Activated T-helper 2 cell treated with anti-CD3 and anti-CD28 coated beads, Interferon-gamma antibody, Interleukin-2, Interleukin-4, amounts not matched to agents 10 μg/mL and 5 μg/mL and 100 μg/mL, durations not matched to agents 14 hours and 24 hours and 36 hours (primary cell): ENCODE measurements around the gene ODF4. TPM values are rescaled to one million over a fixed set of nuclear protein-coding genes. Genes with fewer than 3 reads are reported as not detected.
A peak's percentile ranks its signal among the peaks of the same experiment; 100 is the strongest.
"Not testable (repeated sequence)": the region's sequence is repeated elsewhere in the genome, so short reads cannot be mapped to it uniquely, and the experiment has no call there.

Experiments used
- DNase-seq: peaks from one replicate; pipeline ENCODE4 v3.0.0; 2021; ENCODE audit warnings: low spot score
- H3K27ac Mint-ChIP-seq: one replicate; pipeline ENCODE4 v1.8.0; 2021; ENCODE audit warnings: mixed read lengths
- H3K27me3 Mint-ChIP-seq: one replicate; pipeline ENCODE4 v1.8.0; 2021; ENCODE audit warnings: low read depth, mixed read lengths
- H3K36me3 Mint-ChIP-seq: one replicate; pipeline ENCODE4 v1.8.0; 2021; ENCODE audit warnings: low read depth, mixed read lengths
- H3K4me1 Mint-ChIP-seq: one replicate; pipeline ENCODE4 v1.8.0; 2021; ENCODE audit warnings: low read depth, mixed read lengths
- H3K4me3 Mint-ChIP-seq: one replicate; pipeline ENCODE4 v1.8.0; 2021; ENCODE audit warnings: low read depth, mild to moderate bottlenecking, moderate library complexity, mixed read lengths
- H3K9me3 Mint-ChIP-seq: one replicate; pipeline ENCODE4 v1.8.0; 2021; ENCODE audit warnings: mixed read lengths
- intact Hi-C: fragments of 100-400 bp; cut with micrococcal nuclease; formaldehyde crosslinking; loops from one replicate; pipeline ENCODE4 v1.15.1; 2023
- total RNA-seq: library from RNA; stranded (reverse); gene quantifications from 2 replicates; pipeline ENCODE4 v1.2.3, GENCODE V29; 2022

ODF4 gene
- total RNA-seq, 1 donor from 2014 or later: not detected

DNA sequence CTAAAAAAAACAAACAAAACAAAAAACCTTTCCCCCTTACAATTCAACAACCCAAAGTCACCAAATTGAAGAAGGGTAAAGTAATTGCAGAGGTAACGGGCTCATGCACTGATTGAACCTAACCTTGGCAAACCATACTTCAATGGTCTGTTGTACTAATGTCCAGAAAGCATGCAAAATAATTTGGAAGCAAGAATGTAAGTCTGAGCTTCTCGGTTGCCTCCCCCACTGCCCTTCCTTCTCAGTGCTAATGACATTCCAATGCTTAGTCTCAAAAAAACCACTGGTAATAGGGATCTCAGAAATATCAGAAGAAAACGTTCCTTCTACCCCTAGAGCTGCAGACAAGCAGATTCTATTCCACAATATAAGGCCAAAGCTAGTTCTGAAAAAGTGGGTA is 21.1 kb downstream of the ODF4 start:
- DNase-seq: no peak
- Mint-ChIP-seq H3K27ac (no peak overlapping the region), H3K9me3 (no peaks in the 10 kb centered on the region), H3K4me1 (peaks cover 5% of the 10 kb centered on the region), H3K27me3 (peaks cover 3% of the 10 kb centered on the region), H3K36me3 (no peaks in the 10 kb centered on the region), H3K4me3 (no peak overlapping the region)
- intact Hi-C loops: no loop called here

DNA sequence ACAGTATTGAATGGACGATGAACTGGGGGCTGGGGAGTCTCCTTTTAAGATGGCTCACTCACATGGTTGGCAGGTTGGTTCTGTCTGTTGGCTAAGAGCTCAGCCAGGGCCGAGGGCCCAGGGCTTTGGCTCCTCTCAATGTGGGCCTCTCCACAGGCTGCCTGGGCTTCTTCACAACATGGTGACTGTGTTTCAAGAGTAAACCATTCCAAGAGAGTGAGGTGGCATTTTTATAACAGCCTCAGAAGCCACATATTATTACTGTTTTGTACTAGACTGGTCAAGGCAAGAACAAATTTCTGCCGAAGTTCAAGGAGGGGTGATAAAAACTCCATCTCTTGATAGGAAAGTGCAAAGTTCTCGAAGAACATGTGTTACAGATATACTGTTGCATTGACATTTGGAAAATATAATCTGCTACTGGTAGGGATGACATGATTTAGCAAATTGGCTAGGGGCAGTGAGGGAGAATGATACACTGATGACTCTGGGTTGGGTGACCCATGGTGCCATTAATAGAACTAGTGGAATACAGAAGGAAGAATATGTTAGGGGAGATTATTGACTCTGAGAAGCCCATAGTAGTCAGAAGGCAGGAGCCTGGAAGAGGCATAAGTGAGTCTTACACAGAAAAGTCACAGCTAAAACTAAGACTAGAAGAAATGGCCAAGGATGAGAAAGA is 23.2 kb downstream of the ODF4 start:
- intact Hi-C loops: no loop called here
- H3K27me3 Mint-ChIP-seq: peaks cover 3% of the 10 kb centered on the region

DNA sequence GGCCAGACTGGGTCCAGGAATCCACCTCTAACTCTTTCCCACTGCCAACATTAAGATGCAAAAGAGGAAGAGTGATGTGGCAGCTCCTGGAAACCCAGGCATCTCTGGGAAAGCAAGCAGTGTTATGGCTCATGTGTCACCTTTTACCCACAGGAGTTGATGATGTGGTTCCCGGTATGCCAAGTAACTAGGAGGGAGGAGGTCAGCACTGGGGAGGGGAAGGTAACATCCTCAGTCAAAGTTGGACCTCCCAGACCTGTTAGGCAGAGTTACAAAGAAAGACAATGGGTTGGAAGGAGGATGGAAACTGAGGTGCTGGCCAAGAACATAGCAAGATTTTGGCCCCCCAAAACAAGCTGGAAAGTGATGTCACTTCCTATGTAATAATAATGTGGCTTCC is 25.5 kb downstream of the ODF4 start:
- Mint-ChIP-seq H3K9me3 (no peaks in the 10 kb centered on the region), H3K4me1 (peaks cover 3% of the 10 kb centered on the region), H3K4me3 (no peak overlapping the region), H3K27ac (no peak overlapping the region), H3K36me3 (peaks cover 13% of the 10 kb centered on the region), H3K27me3 (no peaks in the 10 kb centered on the region)
- DNase-seq: no peak
- intact Hi-C loops: no loop called here

More for the DNA sequence above, 23.2 kb downstream of the ODF4 start:
- DNase-seq: no peak
- H3K36me3 Mint-ChIP-seq: no peaks in the 10 kb centered on the region
- H3K9me3 Mint-ChIP-seq: no peaks in the 10 kb centered on the region
- no peak overlapping the region for H3K4me3 Mint-ChIP-seq
- H3K4me1 Mint-ChIP-seq: peaks cover 5% of the 10 kb centered on the region
- no peak overlapping the region for H3K27ac Mint-ChIP-seq

DNA sequence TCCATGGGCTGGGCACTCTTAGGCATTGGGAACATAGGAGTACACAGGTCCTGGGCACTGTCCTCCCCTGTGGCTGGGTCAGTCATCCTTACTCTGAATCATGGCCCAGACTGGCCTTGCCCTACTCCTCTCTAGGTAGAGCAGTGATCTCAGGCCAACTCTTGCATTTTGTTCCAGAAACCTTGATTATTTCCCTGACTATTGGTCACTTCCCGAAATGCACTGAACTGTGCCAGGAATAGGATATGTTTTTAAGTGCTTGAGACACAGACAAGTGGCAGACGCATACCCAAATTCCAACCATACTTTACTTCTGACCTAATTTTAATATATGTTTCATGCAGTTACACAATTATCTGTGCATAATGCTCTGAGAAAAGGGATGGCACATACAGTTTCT is 26.6 kb downstream of the ODF4 start:
- Mint-ChIP-seq H3K4me1 (no peaks in the 10 kb centered on the region), H3K27me3 (no peaks in the 10 kb centered on the region)

DNA sequence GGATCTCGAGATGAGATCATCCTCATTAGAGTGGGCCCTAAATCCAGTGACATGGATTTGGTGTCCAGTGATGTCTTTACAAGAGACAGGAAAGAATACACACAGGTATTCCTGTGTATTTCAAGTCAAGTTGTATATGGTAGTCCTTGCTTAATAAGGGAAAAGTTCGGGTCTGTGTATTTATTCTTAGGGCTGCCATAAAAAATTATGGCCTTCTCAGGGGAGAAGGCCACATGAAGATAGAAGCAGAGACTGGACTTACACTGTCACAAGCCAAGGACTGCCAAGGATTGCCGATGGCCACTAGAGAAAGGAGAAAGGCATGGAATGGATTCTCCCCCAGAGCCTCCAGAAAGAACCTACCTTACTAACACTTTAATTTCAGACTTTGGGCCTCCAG is 28.6 kb downstream of the ODF4 start:
- H3K4me3 Mint-ChIP-seq: no peak overlapping the region
- no peak overlapping the region for H3K27ac Mint-ChIP-seq
- no peaks in the 10 kb centered on the region for H3K9me3 Mint-ChIP-seq
- no peaks in the 10 kb centered on the region for H3K4me1 Mint-ChIP-seq
- no peaks in the 10 kb centered on the region for H3K27me3 Mint-ChIP-seq
- DNase-seq: no peak
- intact Hi-C loops: no loop called here
- peaks cover 16% of the 10 kb centered on the region for H3K36me3 Mint-ChIP-seq

More for the DNA sequence above, 26.6 kb downstream of the ODF4 start:
- Mint-ChIP-seq H3K4me3 (no peak overlapping the region), H3K9me3 (no peaks in the 10 kb centered on the region), H3K36me3 (peaks cover 16% of the 10 kb centered on the region), H3K27ac (no peak overlapping the region)
- no peak for DNase-seq
- intact Hi-C loops: no loop called here

DNA sequence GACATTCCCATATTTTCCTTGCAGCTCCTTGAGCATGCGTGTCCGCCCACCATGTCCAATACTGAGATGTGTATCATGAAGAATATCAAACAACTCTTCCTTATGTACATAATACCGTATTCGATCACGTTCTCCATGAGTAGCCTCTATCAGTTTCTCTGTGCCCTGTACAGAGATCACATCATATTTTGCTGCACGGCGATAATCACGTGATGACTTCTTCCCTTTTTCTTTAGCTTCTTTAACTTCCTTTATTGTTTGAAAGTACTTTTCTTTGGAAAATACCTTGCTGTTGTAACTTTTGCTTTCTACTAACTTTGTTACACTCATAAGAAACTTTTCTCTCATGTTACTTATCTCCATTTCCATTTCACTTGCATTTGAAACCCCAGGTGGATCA is 30.3 kb downstream of the ODF4 start:
- Mint-ChIP-seq H3K27me3 (no peaks in the 10 kb centered on the region), H3K27ac (no peak overlapping the region), H3K9me3 (no peaks in the 10 kb centered on the region), H3K4me3 (no peak overlapping the region), H3K4me1 (no peaks in the 10 kb centered on the region), H3K36me3 (peaks cover 16% of the 10 kb centered on the region)
- intact Hi-C loops: no loop called here
- no peak for DNase-seq

DNA sequence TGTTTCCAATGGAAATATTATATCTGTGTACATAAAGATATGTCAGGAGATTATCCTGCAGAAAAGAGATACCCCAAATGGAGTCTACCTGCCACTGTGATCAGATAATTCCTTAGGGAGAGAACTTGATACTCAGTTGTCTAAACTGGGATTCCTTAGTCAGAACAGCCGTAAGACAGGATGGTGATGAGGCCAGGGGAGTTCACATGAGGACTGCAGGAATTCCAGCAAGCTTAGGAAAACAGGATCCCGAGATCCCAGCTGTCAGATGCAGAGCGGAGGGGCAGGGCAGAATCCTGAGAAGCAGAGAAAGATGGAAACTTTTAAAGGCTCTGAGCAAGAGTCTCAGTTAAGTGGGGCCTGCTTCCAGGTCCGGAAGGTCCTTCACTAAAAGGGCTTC is 32.1 kb downstream of the ODF4 start:
- no peaks in the 10 kb centered on the region for H3K9me3 Mint-ChIP-seq
- no peak overlapping the region for H3K27ac Mint-ChIP-seq
- no peak overlapping the region for H3K4me3 Mint-ChIP-seq

DNA sequence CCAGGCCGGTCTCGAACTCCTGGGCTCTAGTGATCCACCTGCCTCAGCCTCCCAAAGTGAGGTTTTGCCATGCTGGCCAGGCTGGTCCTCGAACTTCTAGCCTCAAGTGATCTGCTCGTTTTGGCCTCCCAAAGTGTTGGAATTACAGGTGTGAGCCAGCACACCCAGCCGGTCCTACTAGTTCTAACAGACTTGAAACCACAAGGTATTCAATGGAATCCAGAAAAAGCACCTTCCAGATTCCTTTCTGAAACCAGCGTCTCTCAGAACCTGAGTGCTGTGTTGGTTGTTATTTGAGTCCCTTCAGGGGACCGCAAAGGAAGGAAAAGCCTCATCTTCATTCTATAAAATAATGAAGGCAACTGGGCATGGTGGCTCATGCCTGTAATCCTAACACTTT is 32.8 kb downstream of the ODF4 start:
- Mint-ChIP-seq H3K4me3 (no peak overlapping the region), H3K27me3 (no peaks in the 10 kb centered on the region), H3K4me1 (peaks cover 16% of the 10 kb centered on the region), H3K9me3 (no peaks in the 10 kb centered on the region), H3K36me3 (peaks cover 38% of the 10 kb centered on the region), H3K27ac (no peak overlapping the region)
- intact Hi-C loops: no loop called here
- no peak for DNase-seq

More for the DNA sequence above, 32.1 kb downstream of the ODF4 start:
- Mint-ChIP-seq H3K4me1 (peaks cover 10% of the 10 kb centered on the region), H3K27me3 (no peaks in the 10 kb centered on the region), H3K36me3 (peaks cover 33% of the 10 kb centered on the region)
- no peak for DNase-seq
- intact Hi-C loops: no loop called here

DNA sequence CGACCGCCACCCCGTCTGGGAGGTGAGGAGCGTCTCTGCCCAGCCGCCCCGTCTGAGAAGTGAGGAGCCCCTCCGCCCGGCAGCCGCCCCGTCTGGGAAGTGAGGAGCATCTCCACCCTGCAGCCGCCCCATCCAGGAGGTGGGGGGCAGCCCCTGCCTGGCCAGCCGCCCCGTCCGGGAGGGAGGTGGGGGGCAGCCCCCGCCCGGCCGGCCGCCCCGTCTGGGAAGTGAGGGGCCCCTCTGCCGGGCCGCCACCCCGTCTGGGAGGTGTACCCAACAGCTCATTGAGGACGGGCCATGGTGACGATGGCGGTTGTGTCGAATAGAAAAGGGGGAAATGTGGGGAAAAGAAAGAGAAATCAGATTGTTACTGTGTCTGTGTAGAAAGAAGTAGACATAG is 34.2 kb downstream of the ODF4 start:
- H3K9me3 Mint-ChIP-seq: not testable (repeated sequence)

DNA sequence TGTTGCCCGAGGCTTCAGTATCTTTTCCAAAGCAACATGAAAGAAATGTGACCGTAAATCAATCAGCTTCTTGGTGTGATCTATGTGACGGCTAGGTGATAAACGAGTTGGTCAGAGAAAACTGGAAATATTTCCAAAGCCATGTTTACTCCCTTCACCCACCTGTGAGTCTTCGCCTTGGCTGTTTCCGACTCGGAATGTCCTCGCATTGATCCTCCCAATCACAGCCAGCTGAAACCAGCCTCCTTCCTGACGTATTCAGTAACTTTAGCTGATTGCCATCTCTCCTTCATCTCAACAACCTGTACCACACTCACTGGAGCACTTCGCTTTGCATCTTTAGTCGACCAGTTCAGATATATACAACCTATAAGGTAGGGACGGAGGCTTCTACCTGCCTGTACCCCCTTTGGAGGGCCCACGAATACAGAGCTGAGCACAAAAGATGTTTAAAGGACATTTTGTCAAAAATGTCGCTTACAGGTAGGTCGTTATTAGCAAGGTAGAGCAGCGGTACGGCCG is 36.2 kb downstream of the ODF4 start:
- Mint-ChIP-seq H3K9me3 (no peaks in the 10 kb centered on the region), H3K27me3 (no peaks in the 10 kb centered on the region), H3K36me3 (peaks cover 56% of the 10 kb centered on the region), H3K4me1 (peaks cover 37% of the 10 kb centered on the region), H3K4me3 (peak overlapping the region; percentile 87), H3K27ac (peak overlapping the region; percentile 76)
- no peak for DNase-seq
- intact Hi-C loops: no loop called here

More for the DNA sequence above, 34.2 kb downstream of the ODF4 start:
- Mint-ChIP-seq H3K36me3 (peaks cover 52% of the 10 kb centered on the region), H3K4me1 (peaks cover 25% of the 10 kb centered on the region)
- intact Hi-C loops, H3K27me3 Mint-ChIP-seq, DNase-seq, H3K4me3 Mint-ChIP-seq, H3K27ac Mint-ChIP-seq: not testable (repeated sequence)

DNA sequence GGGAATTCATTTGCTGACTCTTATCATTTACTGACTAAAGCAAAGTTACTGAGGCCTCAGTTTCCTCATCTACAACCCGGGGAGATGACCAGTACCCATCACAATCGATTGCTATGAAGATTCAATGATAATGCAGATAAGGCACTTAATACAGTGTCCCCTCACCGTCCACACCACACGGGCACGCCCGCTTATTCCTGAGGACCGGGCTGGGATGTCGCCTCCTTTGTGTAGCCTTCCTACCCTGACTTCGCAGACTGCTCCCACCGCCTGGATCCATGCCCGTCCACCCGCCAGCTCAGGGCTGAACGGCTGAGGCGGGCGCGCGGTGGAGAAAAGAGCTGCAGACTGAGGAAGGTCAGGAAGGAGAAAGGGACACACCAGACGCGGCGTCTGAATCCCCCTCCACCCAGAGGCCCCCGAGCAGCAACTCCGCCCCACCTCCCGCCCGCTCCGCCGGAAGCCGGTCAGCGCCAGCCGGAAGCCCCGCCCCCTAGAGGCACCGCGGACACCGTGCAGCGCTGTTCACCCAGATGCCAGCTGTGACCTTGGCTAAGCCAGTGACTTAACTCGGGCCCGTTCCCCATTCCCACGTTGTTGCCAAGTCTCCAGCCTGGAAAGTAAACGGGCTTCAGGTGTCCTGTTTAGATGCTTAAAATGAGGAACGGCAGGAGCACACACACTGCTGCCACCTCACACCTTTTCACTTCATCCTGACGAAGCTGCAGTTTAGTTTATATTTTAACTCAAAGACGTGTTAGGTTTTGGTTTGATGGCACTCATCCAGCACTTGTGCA is 36.8 kb downstream of the ODF4 start, which contains the start of gene KRABD2:
Gene KRABD2, minus strand, starts transcription at position 434 of the 797 bp plus-strand sequence.
- Mint-ChIP-seq H3K27ac (peak within 1 kb of the TSS; percentile 76), H3K27me3 (no peaks in the 10 kb centered on the region), H3K4me3 (peak within 1 kb of the TSS; percentile 87), H3K36me3 (peaks cover 62% of the 10 kb centered on the region), H3K4me1 (peaks cover 43% of the 10 kb centered on the region), H3K9me3 (no peaks in the 10 kb centered on the region)
- intact Hi-C loops: no loop called here
- peak; percentile 86 for DNase-seq

DNA sequence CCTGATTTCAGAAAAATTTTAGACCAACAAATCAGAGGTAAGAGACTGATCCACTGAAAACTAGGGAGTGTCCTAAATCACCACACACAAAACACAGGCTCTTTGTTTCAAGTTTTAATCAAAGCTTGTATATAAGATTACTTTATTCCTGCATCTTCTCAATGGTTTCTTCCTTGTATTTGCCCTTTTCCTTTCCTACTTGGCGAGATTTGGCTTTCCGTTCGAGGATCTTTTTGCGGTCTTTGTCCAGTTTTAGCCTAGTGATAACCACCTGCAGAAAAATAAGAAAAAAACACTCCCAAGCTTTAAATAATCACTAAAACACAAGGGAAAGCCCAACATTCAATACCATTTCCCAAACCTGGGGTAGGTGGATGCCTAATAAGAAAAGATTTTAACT is 37.8 kb downstream of the ODF4 start:
- H3K4me3 Mint-ChIP-seq: no peak overlapping the region
- H3K4me1 Mint-ChIP-seq: peaks cover 43% of the 10 kb centered on the region
- no peaks in the 10 kb centered on the region for H3K9me3 Mint-ChIP-seq

DNA sequence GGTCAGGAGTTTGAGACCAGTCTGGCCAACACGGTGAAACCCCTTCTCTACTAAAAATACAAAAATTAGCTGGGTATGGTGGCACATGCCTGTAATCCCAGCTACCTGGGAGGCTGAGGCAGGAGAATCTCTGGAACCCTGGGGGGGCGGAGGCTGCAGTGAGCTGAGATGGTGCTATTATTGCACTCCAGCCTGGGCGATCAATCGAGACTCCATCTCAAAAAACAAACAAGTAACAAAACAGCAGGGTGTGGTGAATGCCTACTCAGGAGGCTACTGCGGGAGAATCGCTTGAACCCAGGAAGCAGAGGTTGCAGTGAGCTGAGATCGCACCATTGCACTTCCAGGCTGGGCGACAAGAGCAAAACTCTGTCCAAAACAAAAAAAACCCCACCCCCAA is 38.5 kb downstream of the ODF4 start:
- DNase-seq, intact Hi-C loops, H3K9me3 Mint-ChIP-seq, H3K27me3 Mint-ChIP-seq: not testable (repeated sequence)
- Mint-ChIP-seq H3K27ac (peak overlapping the region; percentile 42), H3K4me3 (peak overlapping the region; percentile 45), H3K4me1 (peaks cover 43% of the 10 kb centered on the region), H3K36me3 (peaks cover 79% of the 10 kb centered on the region)

More for the DNA sequence above, 37.8 kb downstream of the ODF4 start:
- Mint-ChIP-seq H3K36me3 (peaks cover 72% of the 10 kb centered on the region), H3K27me3 (no peaks in the 10 kb centered on the region), H3K27ac (peak overlapping the region; percentile 25)
- intact Hi-C loops: no loop called here
- no peak for DNase-seq
